Activated CD4-positive, alpha-beta T cell treated with anti-CD3 and anti-CD28 coated beads for 36 hours (primary cell): ENCODE data around the gene SSUH2. TPM values are rescaled to one million over a fixed set of nuclear protein-coding genes. Genes with fewer than 3 reads are reported as not detected.

Experiments
- ATAC-seq: fragments of 200-7000 bp; cut with Tn5 transposase; one replicate; pipeline ENCODE4 v1.10.0; 2021; ENCODE audit warnings: mild to moderate bottlenecking, moderate library complexity
- CTCF ChIA-PET: fragments of 350-600 bp; sonication (Branson Sonifier 250); formaldehyde crosslinking; loops from one replicate; lab custom pipeline; 2021; ENCODE audit warnings: antibody characterized with exemption; lab: Charles Lee
- POLR2A ChIA-PET: fragments of 350-600 bp; sonication (Branson Sonifier 250); formaldehyde crosslinking; loops from one replicate; lab custom pipeline; 2021; ENCODE audit warnings: antibody characterized with exemption, inconsistent platforms; lab: Charles Lee
- DNase-seq: peaks from one replicate; pipeline ENCODE4 v3.0.0-alpha.2; 2020
- H3K27ac Mint-ChIP-seq: one replicate; pipeline ENCODE4 v1.8.0; 2021; ENCODE audit warnings: mixed read lengths
- H3K27me3 Mint-ChIP-seq: one replicate; pipeline ENCODE4 v1.8.0; 2021; ENCODE audit warnings: mixed read lengths
- H3K36me3 Mint-ChIP-seq: one replicate; pipeline ENCODE4 v1.8.0; 2021; ENCODE audit warnings: low read depth, mixed read lengths
- H3K4me1 Mint-ChIP-seq: one replicate; pipeline ENCODE4 v1.8.0; 2021; ENCODE audit warnings: mixed read lengths
- H3K4me3 Mint-ChIP-seq: one replicate; pipeline ENCODE4 v1.8.0; 2021; ENCODE audit warnings: mild to moderate bottlenecking, moderate library complexity, mixed read lengths
- H3K9me3 Mint-ChIP-seq: one replicate; pipeline ENCODE4 v1.8.0; 2021; ENCODE audit warnings: low read depth, mixed read lengths
- intact Hi-C, 2 experiments: fragments of 100-400 bp; cut with DNase I in 1 of 2; cut with micrococcal nuclease in 1 of 2; formaldehyde crosslinking; loops; one replicate each; pipeline versions ENCODE4 v1.14.2 to v1.15.1; 2022 to 2024; cut with DNase I, micrococcal nuclease
- total RNA-seq, 2 experiments: library from RNA; stranded (reverse); gene quantifications; one replicate each; pipeline ENCODE4 v1.2.3, GENCODE V29; 2021

Gene SSUH2
- total RNA-seq, 2 experiments from 2014 or later: 0.09 to 0.11 TPM

DNA sequence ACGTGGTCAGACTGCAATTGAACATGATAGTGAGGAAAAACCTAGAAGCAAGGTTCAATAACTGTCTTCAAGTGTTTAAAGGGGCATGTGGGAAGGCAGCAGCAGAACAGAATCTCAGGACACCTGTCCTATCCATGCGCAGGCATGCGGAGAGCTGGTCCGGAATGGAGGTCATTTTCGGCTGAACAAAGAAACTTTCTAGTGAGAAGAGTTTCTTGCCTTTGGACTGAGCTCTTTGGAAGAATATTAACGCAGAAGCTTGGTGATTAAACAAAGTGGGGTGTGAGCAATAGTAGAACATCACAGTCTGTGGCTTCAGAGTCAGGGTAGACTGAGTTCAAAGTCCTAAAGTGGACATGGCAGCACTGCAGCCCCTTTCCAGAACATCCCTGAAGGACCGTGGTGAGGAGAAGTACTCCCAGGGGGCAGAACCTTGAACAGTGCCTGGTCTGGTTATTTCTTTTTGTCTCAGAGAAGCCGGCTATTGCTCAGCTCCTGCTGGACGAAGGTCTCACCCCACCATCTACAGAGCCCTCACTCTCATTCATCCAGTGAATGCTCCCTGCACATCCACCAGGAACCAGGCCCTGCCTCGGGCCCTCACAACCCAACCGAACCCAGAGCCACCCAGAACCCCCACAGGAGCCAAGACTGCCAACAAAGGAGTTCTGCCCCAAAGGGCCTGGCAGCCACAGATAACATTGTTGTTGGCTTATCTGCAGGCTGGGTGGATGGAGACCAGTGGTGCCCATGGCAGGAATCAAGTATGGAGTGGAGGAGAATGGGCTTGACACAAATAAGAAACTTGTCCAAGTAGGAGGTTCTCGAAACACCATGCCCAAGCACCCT, 2.8 kb upstream of the SSUH2 start:
- Mint-ChIP-seq H3K36me3 (no peaks in the 10 kb centered on the region), H3K9me3 (no peaks in the 10 kb centered on the region), H3K27ac (no peak overlapping the region), H3K27me3 (peaks cover 21% of the 10 kb centered on the region), H3K4me1 (no peaks in the 10 kb centered on the region), H3K4me3 (no peak overlapping the region)
- ChIA-PET POLR2A (no interaction called here), CTCF (interaction anchor here (0.5 to 1.0 kb wide), 3 partner anchors 15 to 121 kb away, joined by 3 read pairs; no protein-coding TSS in a partner anchor)
- intact Hi-C loops: no loop called here
- ATAC-seq (no peak), DNase-seq (no peak)

DNA sequence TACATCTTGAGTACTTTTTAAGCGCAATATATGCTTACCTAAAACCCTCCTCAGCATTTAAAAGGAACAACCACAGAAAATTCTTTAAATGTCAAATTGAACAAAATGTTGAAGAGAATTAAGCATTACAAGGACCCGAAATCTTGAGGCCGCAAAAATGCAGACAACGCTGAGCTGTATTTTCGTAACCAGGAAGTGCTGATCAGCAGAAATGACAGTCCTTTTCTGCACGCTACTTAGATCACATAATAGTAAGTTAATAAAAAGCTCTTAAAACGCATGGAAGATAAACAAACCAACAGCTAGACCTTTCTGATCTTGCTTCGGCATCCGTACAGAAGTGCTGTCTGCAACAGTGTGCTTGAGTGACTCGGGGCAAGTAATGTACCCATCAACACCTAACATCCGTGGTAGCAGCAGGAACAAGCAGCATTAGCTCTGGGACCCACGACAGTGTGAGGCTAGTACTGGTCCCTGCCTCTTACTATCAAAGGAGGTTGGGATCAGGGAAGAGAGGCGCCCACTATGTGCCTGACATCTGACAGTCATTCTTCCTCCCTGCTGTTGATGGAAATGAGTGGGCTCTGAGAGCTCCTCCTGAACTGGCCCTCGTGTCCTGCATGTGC, 1.8 kb upstream of the SSUH2 start:
- CTCF ChIA-PET: interaction anchor here (1.0 kb wide), 2 partner anchors 14 to 122 kb away, joined by 3 read pairs; no protein-coding TSS in a partner anchor
- intact Hi-C loops: no loop called here
- Mint-ChIP-seq H3K4me3 (no peak overlapping the region), H3K27ac (no peak overlapping the region), H3K27me3 (peaks cover 16% of the 10 kb centered on the region), H3K4me1 (no peaks in the 10 kb centered on the region), H3K36me3 (no peaks in the 10 kb centered on the region), H3K9me3 (no peaks in the 10 kb centered on the region)
- ATAC-seq: no peak
- DNase-seq: no peak
- POLR2A ChIA-PET: no interaction called here

GRCh38 chr3:8645712-8646111, 1.1 kb upstream of the SSUH2 start:
- no peaks in the 10 kb centered on the region for H3K4me1 Mint-ChIP-seq
- H3K27ac Mint-ChIP-seq: no peak overlapping the region
- no peaks in the 10 kb centered on the region for H3K9me3 Mint-ChIP-seq
- H3K4me3 Mint-ChIP-seq: no peak overlapping the region
- intact Hi-C loops: no loop called here
- H3K36me3 Mint-ChIP-seq: no peaks in the 10 kb centered on the region
- peaks cover 16% of the 10 kb centered on the region for H3K27me3 Mint-ChIP-seq
- ATAC-seq: no peak
- POLR2A ChIA-PET: no interaction called here
- CTCF ChIA-PET: no interaction called here
- DNase-seq: no peak

- Mint-ChIP-seq H3K4me3 (no peak overlapping the region), H3K27me3 (peaks cover 12% of the 10 kb centered on the region), H3K4me1 (no peaks in the 10 kb centered on the region), H3K9me3 (no peaks in the 10 kb centered on the region), H3K27ac (no peak overlapping the region), H3K36me3 (no peaks in the 10 kb centered on the region)
- POLR2A ChIA-PET: no interaction called here
- DNase-seq (no peak), ATAC-seq (no peak)
- intact Hi-C loops: no loop called here
- CTCF ChIA-PET: interaction anchor here (1.2 kb wide), 1 partner anchor 19 kb away, joined by 5 read pairs; no protein-coding TSS in a partner anchor
Measured at GRCh38 chr3:8643693-8644365, 769 bp downstream of the SSUH2 start.

DNA sequence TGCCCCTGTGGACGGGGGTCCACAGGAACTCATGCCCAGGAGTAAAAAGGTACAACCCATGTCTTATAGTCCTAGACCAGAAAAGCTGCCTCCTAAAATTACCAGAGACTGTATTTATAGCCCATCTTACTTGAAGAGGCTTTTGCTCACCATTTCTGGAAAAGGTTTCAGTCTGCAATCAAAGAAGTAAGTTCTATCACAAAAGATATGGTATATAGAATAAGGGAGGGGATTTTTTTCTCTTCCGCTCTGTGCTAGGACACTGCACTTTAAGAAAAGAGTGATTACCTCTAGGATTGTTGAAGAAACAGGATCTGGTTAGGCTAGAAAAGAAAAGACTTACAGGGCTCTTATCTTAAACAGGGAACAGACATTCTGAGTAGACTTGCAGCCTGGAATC, 2.6 kb downstream of the SSUH2 start:
- H3K36me3 Mint-ChIP-seq: no peaks in the 10 kb centered on the region
- H3K4me3 Mint-ChIP-seq: no peak overlapping the region
- intact Hi-C loops: no loop called here
- no peaks in the 10 kb centered on the region for H3K9me3 Mint-ChIP-seq
- POLR2A ChIA-PET: no interaction called here
- H3K27ac Mint-ChIP-seq: no peak overlapping the region
- no peaks in the 10 kb centered on the region for H3K4me1 Mint-ChIP-seq
- CTCF ChIA-PET: no interaction called here
- ATAC-seq (no peak), DNase-seq (no peak)
- H3K27me3 Mint-ChIP-seq: peaks cover 12% of the 10 kb centered on the region

- H3K4me1 Mint-ChIP-seq: no peaks in the 10 kb centered on the region
- ChIA-PET POLR2A (no interaction called here), CTCF (no interaction called here)
- no peak for ATAC-seq
- H3K9me3 Mint-ChIP-seq: peaks cover 2% of the 10 kb centered on the region
- DNase-seq: no peak
- intact Hi-C loops: no loop called here
- H3K36me3 Mint-ChIP-seq: no peaks in the 10 kb centered on the region
- no peak overlapping the region for H3K27ac Mint-ChIP-seq
- H3K4me3 Mint-ChIP-seq: no peak overlapping the region
- peaks cover 12% of the 10 kb centered on the region for H3K27me3 Mint-ChIP-seq
Measured at GRCh38 chr3:8641472-8641871, 3.1 kb downstream of the SSUH2 start.

- Mint-ChIP-seq H3K4me1 (no peaks in the 10 kb centered on the region), H3K9me3 (peaks cover 3% of the 10 kb centered on the region), H3K27ac (no peak overlapping the region), H3K36me3 (no peaks in the 10 kb centered on the region), H3K27me3 (peaks cover 12% of the 10 kb centered on the region), H3K4me3 (no peak overlapping the region)
- ATAC-seq: no peak
- ChIA-PET CTCF (no interaction called here), POLR2A (no interaction called here)
- DNase-seq: no peak
- intact Hi-C loops: no loop called here
Measured at GRCh38 chr3:8640223-8640622, 4.4 kb downstream of the SSUH2 start.

- no peak for ATAC-seq
- DNase-seq: no peak
- Mint-ChIP-seq H3K9me3 (peaks cover 3% of the 10 kb centered on the region), H3K4me1 (no peaks in the 10 kb centered on the region), H3K27ac (no peak overlapping the region), H3K27me3 (peaks cover 9% of the 10 kb centered on the region), H3K36me3 (no peaks in the 10 kb centered on the region), H3K4me3 (no peak overlapping the region)
- ChIA-PET CTCF (interaction anchor here (0.6 kb wide), 1 partner anchor 339 kb away, joined by 3 read pairs; no protein-coding TSS in a partner anchor), POLR2A (no interaction called here)
- intact Hi-C loops: no loop called here
Measured at GRCh38 chr3:8639659-8640000, 5.0 kb downstream of the SSUH2 start.

DNA sequence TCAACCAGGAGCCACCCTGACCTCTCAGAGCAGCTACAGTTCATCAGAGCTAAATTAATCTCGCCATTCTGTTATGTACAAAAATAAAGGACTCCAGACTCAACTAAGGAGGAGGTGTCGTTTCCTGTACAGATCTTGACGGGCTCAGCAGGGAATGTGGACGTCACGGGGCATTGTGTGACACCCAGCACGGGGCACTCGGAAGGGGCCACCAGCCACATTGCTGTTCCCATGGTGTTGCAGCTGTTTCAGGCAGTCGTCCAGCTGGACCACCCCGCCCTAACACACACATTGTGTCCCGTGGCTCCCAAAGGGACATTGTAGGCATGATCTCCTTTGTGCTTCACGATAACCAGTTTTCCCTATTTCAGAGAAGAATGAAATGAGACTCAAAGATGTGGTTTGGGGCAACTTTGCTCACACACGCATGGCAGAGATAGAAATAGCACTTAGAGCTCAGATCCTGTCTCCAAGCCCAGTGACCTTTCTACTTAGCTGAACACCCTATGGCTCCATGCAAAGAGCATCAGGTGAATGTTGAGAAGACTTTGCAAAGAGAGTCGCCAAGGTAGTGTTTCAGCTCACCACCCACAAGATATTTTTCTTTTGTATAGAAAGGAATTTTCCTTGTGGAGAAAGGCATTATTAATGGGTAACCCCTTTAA, 5.5 kb downstream of the SSUH2 start:
- Mint-ChIP-seq H3K9me3 (peaks cover 3% of the 10 kb centered on the region), H3K36me3 (no peaks in the 10 kb centered on the region), H3K27ac (no peak overlapping the region), H3K4me1 (no peaks in the 10 kb centered on the region), H3K27me3 (peaks cover 6% of the 10 kb centered on the region), H3K4me3 (no peak overlapping the region)
- ATAC-seq (no peak), DNase-seq (no peak)
- ChIA-PET CTCF (interaction anchor here (0.6 kb wide), 1 partner anchor 338 kb away, joined by 3 read pairs; no protein-coding TSS in a partner anchor), POLR2A (no interaction called here)
- intact Hi-C loops: no loop called here

DNA sequence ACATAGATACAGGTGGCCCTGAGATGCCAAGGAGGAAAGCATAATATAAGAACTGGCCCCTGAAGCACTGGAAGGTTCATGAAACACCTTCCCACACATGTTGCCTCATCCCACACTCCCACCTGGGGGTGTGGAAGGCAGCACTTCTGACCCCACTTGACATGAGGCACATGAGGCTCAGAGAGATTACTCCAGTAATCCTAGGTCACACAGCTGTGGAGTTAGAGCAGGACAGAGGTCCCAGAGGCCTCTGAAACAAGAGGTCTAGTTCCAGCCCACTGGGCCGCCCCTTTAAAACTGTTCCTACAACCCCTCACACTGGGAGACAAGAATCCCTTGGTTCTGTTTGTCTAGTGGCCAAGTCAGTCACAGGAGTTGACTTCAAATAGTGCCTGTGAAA, 7.2 kb downstream of the SSUH2 start:
- ChIA-PET CTCF (no interaction called here), POLR2A (no interaction called here)
- H3K36me3 Mint-ChIP-seq: no peaks in the 10 kb centered on the region
- H3K27ac Mint-ChIP-seq: no peak overlapping the region
- peaks cover 3% of the 10 kb centered on the region for H3K9me3 Mint-ChIP-seq
- no peaks in the 10 kb centered on the region for H3K4me1 Mint-ChIP-seq
- intact Hi-C loops: no loop called here
- ATAC-seq: no peak
- no peak for DNase-seq
- no peaks in the 10 kb centered on the region for H3K27me3 Mint-ChIP-seq
- no peak overlapping the region for H3K4me3 Mint-ChIP-seq

DNA sequence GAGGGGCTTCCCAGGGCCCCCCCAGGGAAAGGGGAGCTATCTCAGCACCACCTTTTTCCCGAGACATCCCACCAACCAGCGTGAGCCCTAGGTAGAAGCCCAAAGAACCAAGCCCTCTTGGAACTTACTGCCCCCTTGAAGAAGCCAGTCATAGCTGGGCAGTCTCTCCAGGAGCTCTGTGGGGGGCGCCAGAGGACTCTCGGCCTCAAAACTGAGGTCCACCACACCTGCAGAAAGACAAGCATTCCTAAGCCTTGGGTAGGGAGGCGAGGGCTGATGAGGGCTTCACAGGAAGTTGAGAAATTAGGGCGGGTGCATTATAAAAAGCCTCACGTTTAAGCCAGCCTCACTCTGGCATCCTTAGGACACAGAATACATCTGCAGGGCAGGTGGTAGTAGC, 9.0 kb downstream of the SSUH2 start:
- Mint-ChIP-seq H3K9me3 (peaks cover 3% of the 10 kb centered on the region), H3K4me3 (no peak overlapping the region), H3K4me1 (no peaks in the 10 kb centered on the region), H3K27ac (no peak overlapping the region), H3K36me3 (no peaks in the 10 kb centered on the region), H3K27me3 (no peaks in the 10 kb centered on the region)
- POLR2A ChIA-PET: no interaction called here
- intact Hi-C loops: no loop called here
- ATAC-seq (no peak), DNase-seq (no peak)
- CTCF ChIA-PET: no interaction called here
